GM23248 (cell line): ENCODE results near the gene MYH7B. TPM values are rescaled to one million over a fixed set of nuclear protein-coding genes. Genes with fewer than 3 reads are reported as not detected.

Source experiments
- DNase-seq: peaks from one replicate; pipeline ENCODE4 v3.0.0-alpha.2; 2015
- H2AFZ ChIP-seq: fragments of 200-600 bp; sonication (generic); 2 replicates; pipeline ENCODE4 v1.6.1; 2016; ENCODE audit warnings: antibody characterized with exemption
- H3F3A ChIP-seq: fragments of 200-600 bp; sonication (generic); 2 replicates; pipeline ENCODE4 v1.6.1; 2016; ENCODE audit warnings: mild to moderate bottlenecking, antibody characterized with exemption, mixed run types; ENCODE audit not compliant: insufficient read depth
- H3K27ac ChIP-seq: fragments of 200-600 bp; sonication (generic); 2 replicates; pipeline ENCODE4 v1.5.1; 2016; ENCODE audit warnings: mild to moderate bottlenecking
- H3K27me3 ChIP-seq: fragments of 200-600 bp; sonication (generic); replicated peaks from 2 replicates; pipeline ENCODE4 v1.6.1; 2016; ENCODE audit warnings: mild to moderate bottlenecking; ENCODE audit not compliant: insufficient read depth
- H3K36me3 ChIP-seq: fragments of 200-600 bp; sonication (generic); 2 replicates; pipeline ENCODE4 v1.6.1; 2016; ENCODE audit warnings: low read depth, mild to moderate bottlenecking
- H3K4me1 ChIP-seq: fragments of 200-600 bp; sonication (generic); 2 replicates; pipeline ENCODE4 v1.6.1; 2016; ENCODE audit warnings: mild to moderate bottlenecking; ENCODE audit not compliant: insufficient read depth
- H3K4me2 ChIP-seq: fragments of 200-600 bp; sonication (generic); one replicate; pipeline ENCODE4 v1.6.1; 2016; ENCODE audit warnings: mild to moderate bottlenecking; ENCODE audit not compliant: unreplicated experiment
- H3K4me3 ChIP-seq: fragments of 200-600 bp; sonication (generic); 2 replicates; pipeline ENCODE4 v1.5.1; 2016; ENCODE audit warnings: mild to moderate bottlenecking
- H3K79me2 ChIP-seq: fragments of 200-600 bp; sonication (generic); 2 replicates; pipeline ENCODE4 v1.6.1; 2016; ENCODE audit warnings: mild to moderate bottlenecking; ENCODE audit not compliant: insufficient read depth
- H3K9ac ChIP-seq: fragments of 200-600 bp; sonication (generic); 2 replicates; pipeline ENCODE4 v1.6.1; 2016; ENCODE audit warnings: mild to moderate bottlenecking
- H3K9me2 ChIP-seq: fragments of 200-600 bp; sonication (generic); 2 replicates; pipeline ENCODE4 v1.6.1; 2016; ENCODE audit warnings: mixed run types, mild to moderate bottlenecking, moderate library complexity; ENCODE audit not compliant: insufficient read depth
- H3K9me3 ChIP-seq: fragments of 200-600 bp; sonication (generic); one replicate; pipeline ENCODE4 v1.6.1; 2017; ENCODE audit warnings: low read depth
- H4K20me1 ChIP-seq: fragments of 200-600 bp; sonication (generic); 2 replicates; pipeline ENCODE4 v1.6.0; 2016; ENCODE audit not compliant: insufficient read depth
- EZH2 ChIP-seq: fragments of 200-600 bp; sonication (generic); IDR thresholded peaks from 2 replicates; pipeline ENCODE4 v1.6.1; 2018; ENCODE audit warnings: antibody characterized with exemption, mild to moderate bottlenecking; ENCODE audit not compliant: insufficient read depth, poor library complexity, severe bottlenecking
- EZH2phosphoT487 ChIP-seq: fragments of 200-600 bp; sonication (generic); IDR thresholded peaks from 2 replicates; pipeline ENCODE4 v1.6.1; 2018; ENCODE audit warnings: antibody characterized with exemption, moderate library complexity, mild to moderate bottlenecking, low read depth; ENCODE audit not compliant: insufficient read depth
- WGBS, 2 experiments: methylation state at CpG; one replicate each; pipeline ENCODE4 v1.1.6; 2015 to 2017; ENCODE audit warnings: low lambda C conversion rate in 2 of 2, low coverage in 1 of 2; ENCODE audit errors: missing lambda C conversion rate in 2 of 2; 5-methylcytosine and 5-hydroxymethylcytosine counted together
- in situ Hi-C: fragments of 300-500 bp; cut with MboI; formaldehyde crosslinking; loops from 2 replicates; pipeline ENCODE4 v1.15.0; 2020
- polyA plus RNA-seq: library from polyadenylated mRNA; unstranded; fragments of >200 nt; fragmentation: Nextera tagmentation; extraction: Ambion mirVana; gene quantifications from 2 replicates; pipeline ENCODE4 v1.2.1, GENCODE V29; 2016
- total RNA-seq: library from RNA; depleted of rRNA; stranded (reverse); fragments of >200 nt; shearing (Covaris generic); gene quantifications from 2 replicates; pipeline ENCODE4 v1.2.3, GENCODE V29; 2014

The MYH7B gene
- total and polyA plus RNA-seq, 2 experiments from 2014 or later, result 0.11 to 0.49 TPM

- no peaks in the 10 kb centered on the region for H4K20me1 ChIP-seq
- H3K36me3 ChIP-seq, result no peaks in the 10 kb centered on the region
- no peak overlapping the region for H3K27ac ChIP-seq
- no peak overlapping the region for H2AFZ ChIP-seq
- no peak overlapping the region for H3K4me3 ChIP-seq
- DNase-seq, result no peak
- H3K9me2 ChIP-seq, result no peaks in the 10 kb centered on the region
- whole genome bisulfite sequencing, 2 experiments, result 56 to 60% methylated on average over 5 of the region's 5 CpGs
- in situ Hi-C loops, result no loop called here
- H3K4me2 ChIP-seq, result no peak overlapping the region
- no peak overlapping the region for H3K9ac ChIP-seq
- H3K4me1 ChIP-seq, result no peaks in the 10 kb centered on the region
- H3K27me3 ChIP-seq, result no peaks in the 10 kb centered on the region
- H3F3A ChIP-seq, result no peaks in the 10 kb centered on the region
- H3K9me3 ChIP-seq, result no peaks in the 10 kb centered on the region
- no peak for TF ChIP-seq EZH2phosphoT487
- no peaks in the 10 kb centered on the region for H3K79me2 ChIP-seq
Observed at GRCh38 chr20:34967421-34967820, 11.8 kb downstream of the MYH7B start.

- Histone ChIP-seq H3K27me3 (no peaks in the 10 kb centered on the region), H3K27ac (no peak overlapping the region), H3K79me2 (no peaks in the 10 kb centered on the region), H3K4me1 (no peaks in the 10 kb centered on the region), H2AFZ (no peak overlapping the region), H4K20me1 (no peaks in the 10 kb centered on the region), H3K36me3 (no peaks in the 10 kb centered on the region), H3F3A (no peaks in the 10 kb centered on the region), H3K9me2 (no peaks in the 10 kb centered on the region), H3K4me2 (no peak overlapping the region), H3K9me3 (no peaks in the 10 kb centered on the region), H3K9ac (no peak overlapping the region), H3K4me3 (no peak overlapping the region)
- in situ Hi-C loops, result no loop called here
- WGBS, 2 experiments, result 69 to 75% methylated on average over 7 of the region's 7 CpGs
- no peak for DNase-seq
- TF ChIP-seq EZH2 (no peak), EZH2phosphoT487 (no peak)
Observed at GRCh38 chr20:34968042-34968775, 12.5 kb downstream of the MYH7B start.

DNA sequence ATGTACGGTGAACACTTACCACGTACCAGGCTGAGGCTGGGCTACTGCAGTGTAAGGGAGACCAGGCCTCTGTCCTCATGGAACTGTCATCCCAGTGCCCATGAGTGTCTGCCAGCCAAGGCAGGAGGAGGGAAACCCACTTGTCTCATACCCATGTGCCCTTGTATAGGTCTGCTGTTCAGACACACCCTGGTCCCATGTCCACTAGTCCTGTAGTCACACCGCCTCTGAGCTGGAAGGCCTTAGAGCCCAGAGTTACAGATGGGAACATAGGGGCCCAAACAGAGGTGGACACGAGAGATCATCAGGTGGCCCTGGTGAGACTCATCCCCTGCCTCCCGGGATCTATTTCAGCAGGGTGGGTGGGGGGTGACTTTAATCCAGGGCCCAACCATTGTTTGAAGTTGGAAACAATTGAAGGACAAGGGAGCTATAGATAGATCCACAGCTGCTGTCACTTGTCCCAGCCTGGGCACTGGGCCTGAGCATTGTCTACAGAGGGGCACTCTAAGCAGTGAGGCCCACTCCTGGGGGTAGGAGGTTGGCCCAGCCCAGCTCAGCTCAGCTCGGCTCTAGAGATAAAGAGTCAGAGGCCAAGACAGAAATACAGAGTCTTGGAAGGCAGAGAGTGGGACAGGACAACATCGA lies 14.6 kb downstream of the MYH7B start:
- H3K4me3 ChIP-seq, result no peak overlapping the region
- no peaks in the 10 kb centered on the region for H3K27me3 ChIP-seq
- no peaks in the 10 kb centered on the region for H4K20me1 ChIP-seq
- no peak for TF ChIP-seq EZH2
- TF ChIP-seq EZH2phosphoT487, result no peak
- H2AFZ ChIP-seq, result no peak overlapping the region
- H3F3A ChIP-seq, result no peaks in the 10 kb centered on the region
- DNase-seq, result no peak
- H3K36me3 ChIP-seq, result no peaks in the 10 kb centered on the region
- no peaks in the 10 kb centered on the region for H3K79me2 ChIP-seq
- H3K9ac ChIP-seq, result no peak overlapping the region
- H3K9me2 ChIP-seq, result no peaks in the 10 kb centered on the region
- no peaks in the 10 kb centered on the region for H3K9me3 ChIP-seq
- in situ Hi-C loops, result no loop called here
- WGBS, 2 experiments, result 65 to 74% methylated on average over 7 of the region's 7 CpGs
- H3K4me1 ChIP-seq, result no peaks in the 10 kb centered on the region
- H3K4me2 ChIP-seq, result no peak overlapping the region
- no peak overlapping the region for H3K27ac ChIP-seq

DNA sequence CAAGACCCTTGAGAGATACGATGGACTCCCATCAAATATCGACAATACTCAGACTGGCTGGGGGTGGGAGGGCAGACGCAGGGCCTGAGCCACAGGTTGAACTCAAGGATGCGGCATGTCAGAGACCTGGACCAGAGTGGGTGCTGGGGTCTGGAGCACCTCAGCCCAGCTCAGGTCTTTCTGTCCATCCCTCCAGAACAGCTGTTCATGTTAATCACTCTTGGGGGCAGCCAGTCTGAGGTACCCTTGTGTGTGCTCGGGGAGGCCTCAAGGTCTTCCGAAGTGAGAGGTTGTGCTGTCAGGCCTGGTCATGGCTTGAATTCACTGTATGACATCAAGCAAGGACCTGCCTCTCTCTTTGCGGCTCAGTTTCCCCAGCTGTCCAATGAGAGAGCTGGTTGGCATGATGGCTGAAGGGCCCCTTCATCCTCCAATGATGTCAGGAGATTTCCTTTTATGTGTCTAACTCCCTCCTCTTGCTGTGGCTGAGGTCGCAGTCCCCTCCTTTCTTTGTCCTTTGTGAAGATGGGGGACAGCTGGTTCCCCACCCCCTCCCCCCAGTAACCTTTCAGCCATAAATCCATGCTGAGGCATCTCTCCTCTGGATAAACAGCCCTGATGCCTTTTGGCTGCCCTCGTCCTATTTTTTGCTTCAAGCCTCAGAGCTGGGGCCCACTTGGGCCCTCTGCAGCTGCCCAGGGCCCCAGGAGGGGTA lies 15.3 kb downstream of the MYH7B start:
- in situ Hi-C loops, result no loop called here
- DNase-seq, result no peak
- H3K9ac ChIP-seq, result no peak overlapping the region

More for the DNA sequence above, 15.3 kb downstream of the MYH7B start:
- H3K4me2 ChIP-seq, result no peak overlapping the region
- H3K27me3 ChIP-seq, result no peaks in the 10 kb centered on the region
- H3K9me2 ChIP-seq, result no peaks in the 10 kb centered on the region
- no peak overlapping the region for H3K4me3 ChIP-seq
- H3K79me2 ChIP-seq, result no peaks in the 10 kb centered on the region
- TF ChIP-seq EZH2phosphoT487 (no peak), EZH2 (no peak)
- no peaks in the 10 kb centered on the region for H3K36me3 ChIP-seq
- no peaks in the 10 kb centered on the region for H4K20me1 ChIP-seq
- H3K9me3 ChIP-seq, result no peaks in the 10 kb centered on the region
- H2AFZ ChIP-seq, result no peak overlapping the region
- H3F3A ChIP-seq, result no peaks in the 10 kb centered on the region
- WGBS, 2 experiments, result 79 to 87% methylated on average over 8 to 9 of the region's 9 CpGs
- H3K27ac ChIP-seq, result no peak overlapping the region
- no peaks in the 10 kb centered on the region for H3K4me1 ChIP-seq
